Measurements from ENCODE around the gene DDN. TPM values are rescaled to one million over a fixed set of nuclear protein-coding genes. Genes with fewer than 3 reads are reported as not detected.

Gene DDN
- polyA plus RNA-seq, 1 donor (not counting 4 experiments of a cell fraction or from before 2014, with no cell fraction given): 0.10 TPM

- dilution Hi-C loops (cut with MboI; ENCODE audit: extremely low pct_ligation_motif_present, low sequenced_read_pairs): no loop called here
- Histone ChIP-seq H3K9me3 (ENCODE audit: control insufficient read depth, low read depth, low read length) (no peaks in the 10 kb centered on the region), H3K36me3 (ENCODE audit: control insufficient read depth in 2 of 2, extremely low read depth in 1 of 2, insufficient read depth in 2 of 2, low read length in 2 of 2) (peaks cover 63 to 70% of the 10 kb centered on the region in 2 experiments), H3K27me3 (ENCODE audit: control insufficient read depth, extremely low read depth, insufficient read depth, low read length) (no peaks in the 10 kb centered on the region), H3K4me3 (ENCODE audit: control insufficient read depth in 2 of 3, extremely low read depth in 1 of 3, insufficient read depth in 2 of 3, low read depth in 1 of 3, low read length in 3 of 3) (no peak overlapping the region), H3K9me1 (ENCODE audit: control insufficient read depth, extremely low read depth, insufficient read depth, low read length) (peaks cover 1% of the 10 kb centered on the region), H2AFZ (ENCODE audit: control insufficient read depth, low read length) (no peak overlapping the region), H3K4me2 (ENCODE audit: control insufficient read depth, extremely low read depth, insufficient read depth, low read depth, low read length) (no peak overlapping the region), H3K79me2 (ENCODE audit: control insufficient read depth, insufficient read depth, low read length) (peaks cover 4% of the 10 kb centered on the region), H3K27ac (ENCODE audit: control insufficient read depth, insufficient read depth, low read length) (no peak overlapping the region), H3K4me1 (ENCODE audit: control insufficient read depth, extremely low read depth, insufficient read depth, low read length) (no peaks in the 10 kb centered on the region), H4K20me1 (ENCODE audit: control insufficient read depth, extremely low read depth, insufficient read depth, low read length) (peaks cover 3% of the 10 kb centered on the region), H3K9ac (ENCODE audit: control insufficient read depth, extremely low read depth, insufficient read depth, low read length) (no peak overlapping the region)
- FAIRE-seq (no peak), DNase-seq (ENCODE audit: low read depth, low spot score) (no peak)
- TF ChIP-seq EZH2 (IDR thresholded peaks at IDR 0.05; ENCODE audit: low read length) (no peak), CTCF (optimal IDR thresholded peaks at IDR 0.05 in 1 of 3, IDR thresholded peaks at IDR 0.05 in 1 of 3, conservative IDR thresholded peaks at IDR 0.05 in 1 of 3; ENCODE audit: extremely low read depth in 1 of 3, insufficient read depth in 2 of 3, low read length in 3 of 3) (peak; percentile 72 to 81 (median 73))
Measured at GRCh38 chr12:49043856-49044258, 44.7 kb upstream of the DDN start.

GRCh38 chr12:49043241-49043640, 44.1 kb upstream of the DDN start:
- H3K27me3 ChIP-seq (ENCODE audit: control insufficient read depth, extremely low read depth, insufficient read depth, low read length): no peaks in the 10 kb centered on the region
- DNase-seq (ENCODE audit: low read depth, low spot score) (no peak), FAIRE-seq (no peak)
- no peak overlapping the region for H2AFZ ChIP-seq (ENCODE audit: control insufficient read depth, low read length)
- H3K4me3 ChIP-seq (ENCODE audit: control insufficient read depth in 2 of 3, extremely low read depth in 1 of 3, insufficient read depth in 2 of 3, low read depth in 1 of 3, low read length in 3 of 3): no peak overlapping the region
- H3K9ac ChIP-seq (ENCODE audit: control insufficient read depth, extremely low read depth, insufficient read depth, low read length): no peak overlapping the region
- H3K27ac ChIP-seq (ENCODE audit: control insufficient read depth, insufficient read depth, low read length): no peak overlapping the region
- H3K9me1 ChIP-seq (ENCODE audit: control insufficient read depth, extremely low read depth, insufficient read depth, low read length): no peaks in the 10 kb centered on the region
- H3K9me3 ChIP-seq (ENCODE audit: control insufficient read depth, low read depth, low read length): no peaks in the 10 kb centered on the region
- TF ChIP-seq CTCF (optimal IDR thresholded peaks at IDR 0.05 in 1 of 3, IDR thresholded peaks at IDR 0.05 in 1 of 3, conservative IDR thresholded peaks at IDR 0.05 in 1 of 3; ENCODE audit: extremely low read depth in 1 of 3, insufficient read depth in 2 of 3, low read length in 3 of 3) (no peak), EZH2 (IDR thresholded peaks at IDR 0.05; ENCODE audit: low read length) (no peak)
- H3K79me2 ChIP-seq (ENCODE audit: control insufficient read depth, insufficient read depth, low read length): peaks cover 4% of the 10 kb centered on the region
- dilution Hi-C loops (cut with MboI; ENCODE audit: extremely low pct_ligation_motif_present, low sequenced_read_pairs): no loop called here
- peaks cover 62 to 69% of the 10 kb centered on the region in 2 experiments for H3K36me3 ChIP-seq (ENCODE audit: control insufficient read depth in 2 of 2, extremely low read depth in 1 of 2, insufficient read depth in 2 of 2, low read length in 2 of 2)
- H3K4me2 ChIP-seq (ENCODE audit: control insufficient read depth, extremely low read depth, insufficient read depth, low read depth, low read length): no peak overlapping the region
- no peaks in the 10 kb centered on the region for H3K4me1 ChIP-seq (ENCODE audit: control insufficient read depth, extremely low read depth, insufficient read depth, low read length)
- peaks cover 3% of the 10 kb centered on the region for H4K20me1 ChIP-seq (ENCODE audit: control insufficient read depth, extremely low read depth, insufficient read depth, low read length)

Measured in keratinocyte (primary cell).